ENCODE results near the gene DTX4. TPM values are rescaled to one million over a fixed set of nuclear protein-coding genes. Genes with fewer than 3 reads are reported as not detected.

Gene DTX4
- total RNA-seq, 2 experiments from 2014 or later, result 0.93 to 1.0 TPM

DNA sequence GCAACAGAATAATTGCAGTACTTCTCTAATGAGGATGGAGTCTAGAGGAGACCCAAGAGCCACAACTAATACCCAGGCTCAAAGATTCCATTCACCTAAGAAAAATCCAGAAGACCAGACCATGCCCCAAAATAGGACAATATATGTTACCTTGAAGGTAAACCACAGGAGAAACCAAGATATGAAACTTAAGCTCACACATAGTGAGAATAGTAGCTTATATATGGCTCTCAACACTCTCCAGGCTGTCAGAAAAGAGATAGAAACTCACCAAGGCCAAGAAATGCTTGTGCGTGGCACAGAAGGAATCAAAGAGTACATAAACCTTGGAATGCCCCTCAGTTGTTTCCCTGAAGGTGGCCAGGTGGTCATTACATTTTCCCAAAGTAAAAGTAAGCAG lies 20.2 kb upstream of the DTX4 start:
- Histone ChIP-seq H3K27ac (ENCODE audit: low read depth in 1 of 2, low read length in 2 of 2) (no peak overlapping the region), H3K4me3 (ENCODE audit: low read length) (no peak overlapping the region), H3K36me3 (ENCODE audit: insufficient read depth, low read length) (peaks cover 27% of the 10 kb centered on the region), H3K4me1 (ENCODE audit: insufficient read depth, low read length) (peaks cover 3% of the 10 kb centered on the region), H3K27me3 (ENCODE audit: control insufficient read depth in 1 of 2, insufficient read depth in 2 of 2, low read length in 2 of 2) (no peaks in the 10 kb centered on the region), H3K9me3 (ENCODE audit: control insufficient read depth in 1 of 2, insufficient read depth in 1 of 2, low read length in 2 of 2) (no peaks in the 10 kb centered on the region)
- peak overlapping the region; percentile 72 for H3K27ac Mint-ChIP-seq
- TF ChIP-seq, protein P1, sequence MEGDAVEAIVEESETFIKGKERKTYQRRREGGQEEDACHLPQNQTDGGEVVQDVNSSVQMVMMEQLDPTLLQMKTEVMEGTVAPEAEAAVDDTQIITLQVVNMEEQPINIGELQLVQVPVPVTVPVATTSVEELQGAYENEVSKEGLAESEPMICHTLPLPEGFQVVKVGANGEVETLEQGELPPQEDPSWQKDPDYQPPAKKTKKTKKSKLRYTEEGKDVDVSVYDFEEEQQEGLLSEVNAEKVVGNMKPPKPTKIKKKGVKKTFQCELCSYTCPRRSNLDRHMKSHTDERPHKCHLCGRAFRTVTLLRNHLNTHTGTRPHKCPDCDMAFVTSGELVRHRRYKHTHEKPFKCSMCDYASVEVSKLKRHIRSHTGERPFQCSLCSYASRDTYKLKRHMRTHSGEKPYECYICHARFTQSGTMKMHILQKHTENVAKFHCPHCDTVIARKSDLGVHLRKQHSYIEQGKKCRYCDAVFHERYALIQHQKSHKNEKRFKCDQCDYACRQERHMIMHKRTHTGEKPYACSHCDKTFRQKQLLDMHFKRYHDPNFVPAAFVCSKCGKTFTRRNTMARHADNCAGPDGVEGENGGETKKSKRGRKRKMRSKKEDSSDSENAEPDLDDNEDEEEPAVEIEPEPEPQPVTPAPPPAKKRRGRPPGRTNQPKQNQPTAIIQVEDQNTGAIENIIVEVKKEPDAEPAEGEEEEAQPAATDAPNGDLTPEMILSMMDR (IDR thresholded peaks at IDR 0.05), result no peak
- ATAC-seq (ENCODE audit: poor library complexity), result no peak
- no peak for DNase-seq
- H3K4me1 Mint-ChIP-seq (ENCODE audit: low read depth), result peaks cover 35% of the 10 kb centered on the region
- ChIA-PET CTCF (interaction anchor here (0.7 to 3.0 kb wide), 3 partner anchors 9 to 94 kb away, joined by 3 to 11 read pairs (median 3); partner anchors contain the start of genes DTX4 and FAM111A), POLR2A (interaction anchor here (2.4 kb wide), 1 partner anchor 10 kb away, joined by 6 read pairs; the partner anchor contains the start of gene FAM111A)
- H3K36me3 Mint-ChIP-seq (ENCODE audit: low read depth), result peaks cover 47% of the 10 kb centered on the region
- no peaks in the 10 kb centered on the region for H3K9me3 Mint-ChIP-seq
- no peaks in the 10 kb centered on the region for H3K27me3 Mint-ChIP-seq
- intact Hi-C loops (cut with DNase I, micrococcal nuclease), result no loop called here
- H3K4me3 Mint-ChIP-seq, result peak overlapping the region; percentile 47

GRCh38 chr11:59152312-59152951 lies 19.5 kb upstream of the DTX4 start:
- no peaks in the 10 kb centered on the region for H3K27me3 Mint-ChIP-seq
- DNase-seq (peak in 1 of 14 experiments; percentile 36), ATAC-seq (ENCODE audit: poor library complexity) (no peak)
- peaks cover 40% of the 10 kb centered on the region for H3K36me3 Mint-ChIP-seq (ENCODE audit: low read depth)
- H3K4me1 Mint-ChIP-seq (ENCODE audit: low read depth), result peaks cover 35% of the 10 kb centered on the region
- Histone ChIP-seq H3K27ac (ENCODE audit: low read depth in 1 of 2, low read length in 2 of 2) (no peak overlapping the region), H3K9me3 (ENCODE audit: control insufficient read depth in 1 of 2, insufficient read depth in 1 of 2, low read length in 2 of 2) (no peaks in the 10 kb centered on the region), H3K36me3 (ENCODE audit: insufficient read depth, low read length) (peaks cover 21% of the 10 kb centered on the region), H3K4me3 (ENCODE audit: low read length) (peak overlapping the region; percentile 31), H3K27me3 (ENCODE audit: control insufficient read depth in 1 of 2, insufficient read depth in 2 of 2, low read length in 2 of 2) (no peaks in the 10 kb centered on the region), H3K4me1 (ENCODE audit: insufficient read depth, low read length) (peaks cover 3% of the 10 kb centered on the region)
- H3K4me3 Mint-ChIP-seq, result peak overlapping the region; percentile 72
- ChIA-PET POLR2A (interaction anchor here (2.4 kb wide), 1 partner anchor 10 kb away, joined by 6 read pairs; the partner anchor contains the start of gene FAM111A), CTCF (interaction anchor here (1.0 to 3.0 kb wide), 2 partner anchors 10 to 19 kb away, joined by 3 to 11 read pairs; partner anchors contain the start of genes DTX4 and FAM111A)
- intact Hi-C loops (cut with DNase I, micrococcal nuclease), result no loop called here
- peak overlapping the region; percentile 72 for H3K27ac Mint-ChIP-seq
- no peaks in the 10 kb centered on the region for H3K9me3 Mint-ChIP-seq
- TF ChIP-seq, protein P1 (IDR thresholded peaks at IDR 0.05), result no peak

DNA sequence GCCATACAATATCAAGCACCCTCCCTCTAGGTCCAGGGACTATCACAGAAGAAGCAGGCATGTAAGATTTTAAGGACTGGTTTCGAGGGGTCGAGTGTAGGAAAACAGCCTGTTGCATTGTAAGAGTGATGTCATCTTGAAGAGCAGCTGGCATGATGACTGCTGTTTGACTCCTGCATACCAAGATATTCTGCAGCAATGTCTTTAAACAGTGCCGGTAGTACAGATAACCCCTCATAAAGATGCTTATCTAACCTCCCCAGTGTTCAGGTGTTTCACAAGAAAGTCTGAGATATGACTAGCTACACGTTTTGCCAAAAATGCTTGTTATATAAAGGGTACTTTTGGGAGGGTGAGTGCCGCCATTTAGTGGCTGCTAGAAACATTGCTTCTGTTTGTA lies 17.3 kb upstream of the DTX4 start:
- CTCF ChIA-PET, result interaction anchor here (1.3 to 5.3 kb wide), 3 partner anchors 11 to 101 kb away, joined by 3 to 87 read pairs (median 5); partner anchors contain the start of gene FAM111A
- Histone ChIP-seq H3K4me3 (ENCODE audit: low read length) (no peak overlapping the region), H3K4me1 (ENCODE audit: insufficient read depth, low read length) (peaks cover 3% of the 10 kb centered on the region), H3K36me3 (ENCODE audit: insufficient read depth, low read length) (peaks cover 8% of the 10 kb centered on the region), H3K27me3 (ENCODE audit: control insufficient read depth in 1 of 2, insufficient read depth in 2 of 2, low read length in 2 of 2) (no peaks in the 10 kb centered on the region), H3K9me3 (ENCODE audit: control insufficient read depth in 1 of 2, insufficient read depth in 1 of 2, low read length in 2 of 2) (no peaks in the 10 kb centered on the region), H3K27ac (ENCODE audit: low read depth in 1 of 2, low read length in 2 of 2) (no peak overlapping the region)
- Mint-ChIP-seq H3K27ac (no peak overlapping the region), H3K27me3 (no peaks in the 10 kb centered on the region), H3K4me3 (no peak overlapping the region), H3K9me3 (no peaks in the 10 kb centered on the region), H3K4me1 (ENCODE audit: low read depth) (peaks cover 28% of the 10 kb centered on the region), H3K36me3 (ENCODE audit: low read depth) (peaks cover 20% of the 10 kb centered on the region)
- POLR2A ChIA-PET, result interaction anchor here (0.9 kb wide), 1 partner anchor 13 kb away, joined by 3 read pairs; the partner anchor contains the start of gene FAM111A
- intact Hi-C loops (cut with DNase I, micrococcal nuclease), result loop anchor here (5.0 kb wide), 2 partner anchors 197 to 502 kb away; no protein-coding TSS in a partner anchor
- TF ChIP-seq, protein P1 (IDR thresholded peaks at IDR 0.05), result no peak
- no peak for ATAC-seq (ENCODE audit: poor library complexity)
- DNase-seq, result no peak
